Calu3 (cell line): ENCODE measurements around the gene ALDH7A1. TPM values are rescaled to one million over a fixed set of nuclear protein-coding genes. Genes with fewer than 3 reads are reported as not detected.

Experiments used
- BruUV-seq: library from RNA; stranded (reverse); fragments of 400-500 nt; replicated peaks from 2 replicates; lab custom pipeline; 2021; lab: Mats Ljungman, UMichigan
- CTCF ChIA-PET: fragments of 300-600 bp; sonication (Branson Sonifier 250); formaldehyde crosslinking; loops from one replicate; lab custom pipeline; 2022; ENCODE audit warnings: antibody characterized with exemption; lab: Charles Lee
- DNase-seq: peaks from one replicate; pipeline ENCODE4 v3.0.0; 2022
- H3K27ac Mint-ChIP-seq: one replicate; pipeline ENCODE4 v1.8.0; 2022; ENCODE audit warnings: mixed read lengths; ENCODE audit not compliant: unreplicated experiment
- H3K27me3 Mint-ChIP-seq: one replicate; pipeline ENCODE4 v1.8.0; 2022; ENCODE audit warnings: mixed read lengths; ENCODE audit not compliant: unreplicated experiment
- H3K36me3 Mint-ChIP-seq: one replicate; pipeline ENCODE4 v1.8.0; 2022; ENCODE audit warnings: mild to moderate bottlenecking, moderate library complexity, mixed read lengths; ENCODE audit not compliant: insufficient read depth, unreplicated experiment
- H3K4me1 Mint-ChIP-seq: one replicate; pipeline ENCODE4 v1.8.0; 2022; ENCODE audit warnings: mild to moderate bottlenecking, low read depth, mixed read lengths; ENCODE audit not compliant: unreplicated experiment
- H3K4me3 Mint-ChIP-seq: one replicate; pipeline ENCODE4 v1.8.0; 2022; ENCODE audit warnings: mild to moderate bottlenecking, low read depth, moderate library complexity, mixed read lengths; ENCODE audit not compliant: unreplicated experiment
- H3K9me3 Mint-ChIP-seq: one replicate; pipeline ENCODE4 v1.8.0; 2022; ENCODE audit warnings: low read depth, mixed read lengths; ENCODE audit not compliant: unreplicated experiment
- CTCF ChIP-seq: fragments of 200-600 bp; IDR thresholded peaks from one replicate; pipeline ENCODE4 v1.8.0; 2022; ENCODE audit warnings: antibody characterized with exemption; ENCODE audit not compliant: unreplicated experiment
- intact Hi-C: fragments of 100-400 bp; cut with micrococcal nuclease; formaldehyde crosslinking; loops from one replicate; pipeline ENCODE4 v1.10.0; 2022; ENCODE audit not compliant: unreplicated experiment
- total RNA-seq: library from RNA; stranded (reverse); gene quantifications from 2 replicates; pipeline ENCODE4 v1.2.3, GENCODE V29; 2022

Gene ALDH7A1
- total RNA-seq, 1 experiment from 2014 or later, result 108 TPM

- no peak for DNase-seq
- BruUV-seq, result no TSS peak
- Mint-ChIP-seq H3K9me3 (peaks cover 2% of the 10 kb centered on the region), H3K27ac (no peak overlapping the region), H3K36me3 (no peaks in the 10 kb centered on the region), H3K27me3 (no peaks in the 10 kb centered on the region), H3K4me3 (no peak overlapping the region), H3K4me1 (peaks cover 14% of the 10 kb centered on the region)
- CTCF ChIA-PET, result interaction anchor here (0.6 kb wide), 1 partner anchor 304 kb away, joined by 3 read pairs; no protein-coding TSS in a partner anchor
- no peak for TF ChIP-seq CTCF
- intact Hi-C loops, result no loop called here
Observed at GRCh38 chr5:126509339-126509738, 85.7 kb downstream of the ALDH7A1 start.

GRCh38 chr5:126508962-126509279 is 86.1 kb downstream of the ALDH7A1 start:
- Mint-ChIP-seq H3K4me3 (no peak overlapping the region), H3K36me3 (no peaks in the 10 kb centered on the region), H3K9me3 (peaks cover 2% of the 10 kb centered on the region), H3K4me1 (peaks cover 13% of the 10 kb centered on the region), H3K27ac (no peak overlapping the region), H3K27me3 (no peaks in the 10 kb centered on the region)
- intact Hi-C loops, result no loop called here
- TF ChIP-seq CTCF, result no peak
- no TSS peak for BruUV-seq
- no peak for DNase-seq
- CTCF ChIA-PET, result no interaction called here

GRCh38 chr5:126508251-126508961 is 86.6 kb downstream of the ALDH7A1 start:
- no TSS peak for BruUV-seq
- Mint-ChIP-seq H3K27me3 (no peaks in the 10 kb centered on the region), H3K27ac (no peak overlapping the region), H3K9me3 (peaks cover 2% of the 10 kb centered on the region), H3K36me3 (no peaks in the 10 kb centered on the region), H3K4me1 (peaks cover 8% of the 10 kb centered on the region), H3K4me3 (no peak overlapping the region)
- intact Hi-C loops, result no loop called here
- no peak for DNase-seq
- CTCF ChIA-PET, result no interaction called here
- no peak for TF ChIP-seq CTCF

- no peak for TF ChIP-seq CTCF
- Mint-ChIP-seq H3K4me1 (peaks cover 8% of the 10 kb centered on the region), H3K36me3 (no peaks in the 10 kb centered on the region), H3K9me3 (peaks cover 2% of the 10 kb centered on the region), H3K4me3 (no peak overlapping the region), H3K27ac (no peak overlapping the region), H3K27me3 (no peaks in the 10 kb centered on the region)
- no peak for DNase-seq
- CTCF ChIA-PET, result no interaction called here
- no TSS peak for BruUV-seq
- intact Hi-C loops, result no loop called here
Observed at GRCh38 chr5:126506079-126506478, 88.9 kb downstream of the ALDH7A1 start.
